GM18508 (cell line): ENCODE results near the gene PTPRN2.

ENCODE experiments used
- ATAC-seq: cut with Tn5 transposase; IDR thresholded peaks from one replicate; pipeline ENCODE4 v1.9.1; 2021; ENCODE audit warnings: moderate number of reproducible peaks; ENCODE audit not compliant: insufficient read depth, unreplicated experiment

Gene PTPRN2

DNA sequence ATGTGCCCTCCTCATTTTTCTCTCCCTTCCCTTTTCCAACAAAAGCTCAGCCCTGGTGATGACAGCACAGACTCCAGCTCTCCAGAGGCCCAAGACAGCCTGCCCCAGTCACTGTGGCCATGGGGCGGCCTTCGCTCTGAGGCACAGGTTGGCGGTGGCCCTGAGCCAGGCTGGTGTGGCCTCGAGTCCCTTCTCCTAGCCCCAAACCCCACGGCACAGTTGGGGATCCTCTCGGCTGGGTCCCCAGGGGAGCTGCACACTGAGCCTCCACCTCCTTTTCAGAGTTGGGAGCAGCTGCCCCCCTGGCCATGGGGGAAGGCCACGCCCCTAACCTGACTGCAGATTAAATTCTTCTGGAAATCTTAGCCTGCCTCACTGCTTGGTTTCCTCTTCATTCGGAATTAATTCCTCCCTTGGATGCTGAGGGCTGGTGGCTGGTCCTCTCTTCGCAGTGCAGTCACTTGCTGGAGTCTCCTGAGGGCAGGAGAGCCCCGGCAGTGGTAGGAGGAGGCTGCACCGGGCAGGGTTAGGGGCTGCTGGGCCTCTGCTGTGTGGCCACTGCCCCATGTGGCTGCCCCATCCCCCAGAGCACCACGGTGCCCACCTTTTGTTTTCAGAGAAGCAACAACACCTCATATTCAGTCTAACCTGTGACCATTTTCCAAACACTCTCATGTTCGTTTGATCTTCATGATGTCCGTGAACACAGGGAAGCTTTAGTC, 824.2 kb downstream of the PTPRN2 start:
- no peak for ATAC-seq

DNA sequence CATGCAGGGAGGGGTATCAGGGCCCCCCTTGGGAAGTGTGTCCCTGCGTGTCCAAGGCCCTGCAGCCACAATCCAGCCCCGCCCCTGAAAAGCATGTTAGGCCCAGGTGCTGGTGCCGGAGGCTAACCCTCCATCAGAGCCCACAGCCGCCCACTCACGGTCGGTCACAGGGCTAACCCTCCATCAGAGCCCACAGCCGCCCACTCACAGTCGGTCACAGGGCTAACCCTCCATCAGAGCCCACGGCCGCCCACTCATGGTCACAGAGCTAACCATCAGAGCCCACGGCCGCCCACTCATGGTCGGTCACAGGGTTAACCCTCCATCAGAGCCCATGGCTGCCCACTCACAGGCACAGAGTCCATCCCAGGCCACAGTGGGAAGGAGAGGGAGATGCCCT, 824.8 kb downstream of the PTPRN2 start:
- ATAC-seq, result no peak

DNA sequence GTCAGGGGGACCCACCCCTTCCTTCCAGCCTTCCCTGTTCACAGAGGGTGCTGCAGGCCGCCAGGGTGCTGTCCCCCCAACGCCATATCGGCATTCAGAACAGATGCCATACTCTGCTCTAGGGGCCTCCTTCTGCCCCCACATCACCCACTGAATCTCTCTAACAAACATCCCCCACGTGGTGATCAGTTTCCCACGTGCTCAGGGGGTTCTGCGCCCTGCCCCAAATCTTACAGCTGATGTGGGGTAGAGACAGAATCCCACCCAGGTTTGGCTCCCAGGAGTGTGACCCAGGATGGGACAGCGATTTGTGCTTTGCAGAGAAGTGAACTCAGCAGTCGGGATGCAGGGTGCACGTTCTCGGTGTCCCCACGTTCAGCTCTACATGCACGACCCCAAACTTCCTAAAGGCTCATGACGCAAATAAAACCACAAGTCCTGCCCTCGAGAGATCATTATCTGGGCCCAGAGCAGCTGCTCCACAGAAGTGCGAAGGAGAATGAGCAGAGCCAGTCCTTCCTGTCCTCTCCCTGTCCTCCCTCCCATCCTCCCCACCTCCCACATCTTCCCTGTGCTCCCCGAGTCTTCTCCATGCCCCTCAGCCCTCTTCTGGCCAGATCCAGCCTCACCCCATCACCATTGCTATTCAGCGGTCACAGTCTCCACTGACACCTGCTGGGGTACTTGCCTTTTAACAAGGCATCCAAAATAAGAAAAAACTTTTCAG, 827.5 kb downstream of the PTPRN2 start:
- no peak for ATAC-seq

DNA sequence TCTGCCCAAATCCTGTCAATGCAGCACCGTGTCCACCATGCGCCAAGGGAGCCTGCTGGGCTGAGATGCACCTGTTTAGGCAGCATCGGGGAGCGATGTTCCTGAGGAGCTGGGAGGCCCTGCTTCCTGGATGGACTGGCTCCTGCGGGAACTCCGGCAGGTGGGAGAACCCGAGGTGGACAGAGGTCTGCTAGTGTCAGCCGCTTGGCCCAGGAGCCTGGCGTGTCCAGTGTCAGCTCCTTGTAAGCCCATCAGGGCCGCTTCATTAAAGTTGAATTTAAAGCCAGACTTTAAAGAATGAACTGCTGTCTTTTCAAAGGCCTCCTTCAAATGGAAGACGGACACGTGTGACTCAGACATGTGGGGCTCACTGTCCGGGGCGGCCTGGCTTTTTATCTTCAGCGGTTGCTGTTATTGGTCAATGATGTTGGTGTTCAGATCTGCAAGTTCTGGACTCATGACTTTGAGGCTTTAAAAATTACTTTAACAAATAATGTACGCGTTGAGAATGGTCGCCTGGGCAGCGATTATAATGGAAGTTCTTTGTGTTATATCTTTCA, 828.3 kb downstream of the PTPRN2 start:
- no peak for ATAC-seq

DNA sequence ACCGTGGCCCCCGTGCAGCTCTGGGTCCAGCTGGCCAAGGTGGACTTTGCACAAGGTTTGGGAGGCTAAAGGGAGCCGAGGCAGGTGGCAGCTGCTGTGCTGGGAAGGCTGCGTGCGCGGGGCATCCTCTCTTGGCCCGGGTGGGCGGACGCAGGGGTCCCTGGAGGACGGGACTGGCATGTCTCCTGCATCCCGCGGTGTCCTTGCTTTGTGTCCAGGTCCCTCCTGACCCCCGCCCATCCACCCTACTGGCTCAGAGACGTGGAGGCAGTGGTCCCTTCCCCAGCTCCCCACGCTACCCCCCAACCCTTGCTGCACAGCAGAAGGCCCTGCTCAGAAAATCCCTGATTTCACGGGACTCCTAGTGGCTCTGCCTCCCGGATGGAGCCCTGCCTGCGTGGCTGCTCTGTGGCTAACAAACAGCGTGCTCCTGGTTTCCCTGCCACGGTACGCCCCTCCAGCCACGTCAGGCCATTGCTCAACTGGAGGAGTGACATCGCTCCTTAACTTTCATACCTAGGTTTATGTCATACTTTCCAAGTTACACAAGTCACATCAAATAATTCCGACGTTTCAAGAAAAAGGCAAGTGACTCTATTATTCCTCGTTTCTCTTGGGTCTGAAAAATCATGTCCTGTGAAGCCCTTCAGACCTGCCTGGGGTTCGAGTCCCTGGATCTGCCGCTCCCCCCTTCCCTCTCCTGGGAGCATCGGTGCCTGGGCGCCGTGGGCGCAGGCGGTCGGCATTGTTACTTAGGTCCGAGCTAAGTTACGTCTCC, 829.0 kb downstream of the PTPRN2 start:
- ATAC-seq, result no peak

DNA sequence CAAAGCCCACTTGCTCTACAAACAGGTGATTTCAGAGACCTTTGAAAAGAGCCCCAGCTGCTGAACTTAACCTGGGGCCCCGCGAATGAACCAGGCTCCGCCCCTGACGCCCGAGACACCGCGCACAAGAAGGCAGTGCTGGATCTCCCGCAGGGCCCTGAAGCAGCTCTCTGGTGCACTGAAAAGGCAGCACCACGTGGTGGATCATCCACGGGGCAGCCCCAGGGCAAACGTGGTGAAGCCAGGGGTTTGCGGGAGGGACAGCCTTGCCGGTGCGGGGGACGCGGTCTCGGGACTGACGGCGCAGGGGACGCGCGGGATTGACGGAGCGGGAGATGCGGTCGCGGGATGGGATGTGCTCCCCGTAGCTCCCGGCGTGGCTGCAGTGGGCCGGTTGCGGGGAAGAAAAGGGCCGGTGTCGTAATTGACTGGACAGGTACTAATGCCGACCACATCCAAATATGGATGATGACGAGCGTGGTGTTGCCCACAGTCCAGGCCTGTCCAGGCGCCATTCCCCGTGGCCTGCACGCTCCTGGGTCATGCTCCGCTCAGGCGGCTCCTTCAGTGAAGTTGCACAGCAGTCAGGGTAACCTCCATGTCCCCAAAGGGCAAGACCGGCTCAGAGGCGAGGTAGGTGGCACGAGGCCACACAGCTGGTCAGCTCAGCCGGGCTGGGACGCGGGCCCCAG, 829.7 kb downstream of the PTPRN2 start:
- ATAC-seq, result no peak

DNA sequence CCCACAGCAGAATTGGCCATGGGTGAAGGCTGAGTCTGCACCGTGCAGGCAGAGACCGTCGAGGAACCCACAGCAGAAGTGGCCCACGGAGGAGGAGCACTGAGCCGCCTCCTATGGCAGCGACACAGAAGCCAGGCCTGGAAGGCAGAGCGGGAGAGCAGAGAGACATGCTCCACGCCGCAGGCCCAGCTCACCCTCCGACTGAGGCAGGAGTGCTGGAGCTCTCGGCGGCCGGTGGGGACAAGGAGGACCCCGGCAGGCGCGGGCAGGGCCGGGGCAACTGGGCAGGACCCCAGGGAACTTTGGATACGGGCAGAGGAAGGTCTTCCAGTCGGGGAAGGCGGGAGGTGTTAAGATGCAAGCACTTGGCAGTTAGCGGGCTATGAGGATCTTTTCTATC, 830.4 kb downstream of the PTPRN2 start:
- no peak for ATAC-seq

DNA sequence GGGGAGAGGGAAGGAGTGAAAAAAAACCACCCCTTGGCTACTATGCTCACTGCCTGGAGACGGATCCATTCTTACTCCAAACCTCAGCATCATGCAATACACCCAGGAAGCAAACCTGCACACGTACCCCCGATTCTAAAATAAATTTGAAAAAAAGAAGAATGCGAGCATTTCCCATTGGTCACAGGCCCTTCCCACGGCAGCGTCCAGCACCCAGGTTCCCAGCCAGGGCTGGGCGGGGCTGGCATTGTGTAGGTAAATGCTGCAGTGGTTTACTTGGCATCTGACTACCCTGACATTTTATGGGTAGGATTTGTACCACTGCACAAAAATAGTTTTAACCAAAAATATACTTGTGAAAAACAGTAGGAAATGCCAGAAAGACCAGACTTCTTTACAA, 831.9 kb downstream of the PTPRN2 start:
- ATAC-seq, result no peak

DNA sequence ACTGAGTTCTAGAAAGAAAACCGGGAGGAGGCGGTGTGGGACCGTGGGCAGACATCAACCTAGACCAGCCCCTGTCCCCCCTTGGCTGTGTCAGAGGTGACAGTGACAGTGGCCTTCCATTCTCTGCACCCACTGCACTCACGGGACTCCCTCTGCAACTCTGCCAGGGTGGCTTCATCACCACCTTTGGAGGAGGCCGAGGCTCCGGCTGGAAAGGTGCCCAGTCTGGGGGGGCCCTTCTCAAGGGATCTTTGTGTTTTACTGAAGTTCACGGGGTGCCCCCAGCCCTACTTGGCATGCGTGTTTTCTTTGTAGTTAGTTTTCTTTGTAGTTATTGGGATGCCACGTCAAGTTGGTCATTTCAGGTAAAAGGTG, 833.2 kb downstream of the PTPRN2 start:
- no peak for ATAC-seq

DNA sequence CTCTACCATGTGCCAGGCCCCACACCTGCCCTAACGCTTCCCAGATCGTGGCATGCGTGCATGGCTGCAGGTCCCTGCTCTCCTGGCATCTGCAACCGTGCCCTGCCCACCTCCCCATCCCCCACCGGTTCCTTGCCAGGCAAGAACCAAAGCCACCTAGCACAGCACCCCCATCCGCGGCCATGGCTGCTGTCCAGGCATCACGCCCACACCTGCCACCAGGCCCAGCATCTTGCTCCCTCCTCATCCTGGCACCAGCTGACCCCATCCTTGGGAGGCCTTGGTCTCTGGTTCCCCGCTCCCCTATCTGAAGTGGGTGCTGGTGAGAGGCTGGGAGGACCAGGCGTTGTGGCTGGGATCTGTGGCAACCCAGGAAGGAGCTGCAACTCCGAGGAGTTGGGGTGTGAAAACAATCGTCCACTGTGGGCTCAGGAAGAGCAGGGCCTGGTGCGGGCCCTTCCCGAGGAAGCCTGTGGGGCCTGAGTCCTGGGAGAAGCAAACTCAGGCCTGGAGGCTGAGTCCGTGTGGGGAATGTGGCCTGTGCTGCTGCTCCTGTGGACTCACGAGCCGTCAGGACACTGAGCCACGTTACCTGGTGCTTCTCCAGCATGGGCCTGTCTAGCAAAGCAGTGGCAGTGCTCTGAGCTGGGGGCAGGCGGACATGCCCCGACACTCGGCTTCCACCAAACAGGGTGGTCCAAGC, 833.8 kb downstream of the PTPRN2 start:
- no peak for ATAC-seq

DNA sequence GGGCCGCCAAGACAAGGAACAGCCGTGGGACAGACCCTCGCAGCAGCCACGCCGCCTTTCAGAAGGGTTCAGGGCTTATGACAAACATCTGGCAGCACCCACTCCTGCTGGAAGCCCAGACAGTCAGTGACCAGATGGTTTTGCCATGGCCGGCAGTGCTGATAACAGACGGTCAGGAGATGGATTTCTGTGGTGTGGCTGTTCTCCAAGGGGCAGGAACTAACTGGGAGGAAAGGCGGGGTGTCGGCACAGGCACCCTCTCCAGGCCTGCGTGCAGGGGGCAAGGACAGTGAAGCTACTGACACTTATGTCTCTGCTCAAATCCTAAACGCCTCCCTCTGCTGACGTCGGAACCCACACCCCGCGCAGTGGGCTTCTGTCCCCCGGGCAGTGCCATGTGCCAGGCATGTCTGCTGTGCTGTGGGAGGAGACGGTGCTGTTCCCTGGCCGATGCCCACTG, 834.8 kb downstream of the PTPRN2 start:
- ATAC-seq, result no peak

DNA sequence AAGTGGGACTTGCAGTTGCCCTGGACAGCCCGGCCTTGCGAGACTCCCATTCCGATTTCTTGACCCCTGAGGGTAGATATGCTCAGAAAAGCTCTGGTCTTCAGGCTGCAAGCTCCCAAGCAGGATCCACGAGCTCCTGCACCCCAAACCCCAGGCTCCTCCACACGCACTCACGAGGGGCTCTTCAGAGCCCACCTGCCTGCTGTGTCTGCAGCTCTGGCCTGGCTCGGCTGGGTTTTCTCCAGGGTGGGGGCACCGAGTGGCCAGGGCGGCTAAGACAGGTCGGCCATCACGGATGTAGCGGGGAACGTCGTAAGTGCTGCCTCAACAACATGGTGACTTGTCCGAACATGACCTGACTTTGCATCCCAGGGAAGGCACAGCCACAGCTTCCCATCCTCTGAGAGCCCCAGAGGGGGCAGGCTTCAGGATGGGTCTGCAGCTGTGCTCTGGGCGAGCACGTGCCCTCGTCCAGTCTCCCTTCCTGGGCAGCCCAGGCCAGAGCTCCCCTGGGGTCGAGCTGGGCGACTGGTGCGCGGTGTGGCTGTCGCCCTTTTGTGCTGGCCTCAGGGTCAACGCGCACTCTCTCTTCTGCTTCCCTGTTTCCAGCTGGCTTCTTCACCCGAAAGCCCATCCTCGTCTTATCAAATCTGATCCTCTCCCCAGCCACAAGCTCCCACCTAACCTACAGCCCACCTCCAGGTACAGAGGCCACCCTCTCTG, 835.5 kb downstream of the PTPRN2 start:
- no peak for ATAC-seq

DNA sequence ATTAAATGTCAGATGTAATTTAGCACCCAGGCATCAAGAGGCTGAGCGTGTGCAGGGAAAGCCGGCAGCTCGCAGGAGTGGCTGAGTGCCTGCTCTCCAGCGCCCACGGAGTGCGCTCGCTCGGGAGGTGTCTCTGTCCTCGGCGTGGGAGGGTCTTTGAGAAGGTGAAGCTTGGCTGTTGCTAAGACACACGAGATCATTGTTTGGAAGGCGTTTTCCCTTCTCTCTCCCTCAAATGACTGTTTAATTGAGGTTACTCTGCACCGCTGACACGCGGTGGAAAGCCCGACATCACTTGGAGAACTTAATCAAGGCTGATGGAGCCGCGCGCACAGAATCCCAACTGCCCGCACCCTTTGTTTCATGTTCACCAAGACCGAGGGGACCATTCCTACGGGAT, 836.2 kb downstream of the PTPRN2 start:
- ATAC-seq, result no peak

DNA sequence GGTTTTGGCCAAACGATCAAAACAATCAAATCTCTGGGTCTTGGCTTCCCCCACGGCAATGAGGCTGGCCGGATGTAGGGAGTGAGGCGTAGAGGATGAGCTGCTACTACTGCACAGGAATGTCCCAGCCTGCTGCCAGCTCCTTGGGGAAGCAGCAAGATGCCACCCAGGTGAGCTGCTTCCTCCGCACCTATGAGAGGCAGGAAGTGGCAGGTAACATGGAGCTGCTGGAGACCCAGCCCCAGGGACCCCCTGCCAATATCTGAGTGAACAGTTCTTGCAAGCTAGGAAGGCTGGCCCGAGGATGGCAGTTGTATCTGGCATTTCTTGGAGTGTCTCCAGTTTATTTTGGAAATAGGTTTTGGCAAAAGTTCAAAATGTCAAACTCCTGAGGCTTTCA, 837.3 kb downstream of the PTPRN2 start:
- ATAC-seq, result no peak

DNA sequence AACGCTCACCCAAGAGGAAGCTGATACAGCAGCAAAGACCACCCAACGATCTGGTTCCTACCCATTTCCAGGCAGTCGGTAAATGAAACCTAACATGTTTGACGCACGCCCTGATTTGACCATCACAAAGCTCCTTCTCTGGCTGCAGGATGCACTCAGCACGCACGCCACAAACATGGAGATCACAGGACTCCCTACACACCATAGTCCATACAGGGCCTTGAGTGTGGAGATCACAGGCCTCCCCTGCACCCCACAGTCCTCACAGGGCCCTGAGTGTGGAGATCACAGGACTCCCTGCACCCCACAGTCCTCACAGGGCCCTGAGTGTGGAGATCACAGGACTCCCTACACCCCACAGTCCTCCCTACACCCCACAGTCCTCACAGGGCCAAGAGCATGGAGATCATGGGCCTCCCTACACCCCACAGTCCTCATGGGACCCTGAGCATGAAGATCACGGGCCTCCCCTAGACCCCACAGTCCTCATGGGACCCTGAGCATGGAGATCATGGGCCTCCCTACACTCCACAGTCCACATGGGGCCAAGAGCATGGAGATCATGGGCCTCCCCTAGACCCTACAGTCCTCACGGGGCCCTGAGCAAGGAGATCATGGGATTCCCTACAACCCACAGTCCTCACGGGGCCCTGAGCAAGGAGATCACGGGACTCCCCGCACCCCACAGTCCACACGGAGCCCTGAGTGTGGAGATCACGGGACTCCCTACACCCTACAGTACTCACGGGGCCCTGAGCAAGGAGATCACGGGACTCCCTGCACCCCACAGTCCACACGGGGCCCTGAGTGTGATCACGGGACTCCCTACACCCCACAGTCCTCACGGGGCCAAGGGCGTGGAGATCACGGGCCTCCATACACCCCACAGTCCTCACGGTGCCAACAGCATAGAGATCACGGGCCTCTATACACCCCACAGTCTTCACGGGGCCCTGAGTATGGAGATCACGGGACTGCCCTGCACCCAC, 841.6 kb downstream of the PTPRN2 start:
- ATAC-seq, result no peak

DNA sequence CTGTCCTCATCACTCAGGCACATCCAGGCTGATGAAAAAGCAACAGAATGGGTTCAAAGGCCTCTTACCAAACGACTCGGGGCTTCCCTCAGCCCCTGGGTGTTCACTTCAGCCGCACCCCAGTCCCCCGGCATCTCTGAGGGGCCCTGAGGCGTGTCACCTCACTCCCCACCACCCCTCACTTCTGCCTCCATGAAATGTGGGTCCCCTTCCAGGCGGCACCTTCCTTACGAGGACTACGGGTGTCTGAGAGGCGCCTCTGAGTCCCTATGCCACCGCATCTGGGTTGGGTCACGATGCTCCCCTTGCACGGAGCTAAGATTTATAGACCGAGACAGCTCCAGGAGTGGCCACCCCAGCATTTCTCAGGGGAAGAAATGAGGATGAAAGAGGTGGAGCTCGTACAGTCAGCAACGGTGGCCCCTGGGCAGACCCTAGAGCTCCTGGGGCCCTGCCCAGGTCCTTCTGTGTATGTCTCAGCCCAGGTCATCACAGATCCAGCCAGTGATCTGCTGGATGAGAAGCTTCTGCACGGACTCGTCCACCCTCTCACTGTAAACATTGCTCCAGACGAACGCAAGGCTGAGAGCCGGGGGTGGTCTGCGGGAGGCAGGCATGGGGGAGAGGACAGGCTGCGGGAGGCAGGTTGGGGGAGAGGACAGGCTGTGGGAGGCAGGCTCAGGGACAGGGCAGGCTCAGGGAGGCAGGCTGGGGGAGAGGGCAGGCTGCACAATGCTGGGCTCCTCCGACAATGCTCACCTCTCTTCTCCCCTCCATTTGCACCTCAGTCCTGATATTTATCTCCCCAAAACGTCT, 842.6 kb downstream of the PTPRN2 start:
- ATAC-seq, result no peak
